Keratinocyte (primary cell): ENCODE data around the gene EXOSC6. TPM values are rescaled to one million over a fixed set of nuclear protein-coding genes. Genes with fewer than 3 reads are reported as not detected.

Source experiments
- DNase-seq: peaks from one replicate; pipeline ENCODE4 v3.0.0-alpha.2; 2011; ENCODE audit warnings: low read depth, missing footprints, low spot score
- FAIRE-seq: peaks from 2 replicates; lab custom pipeline; 2011; peaks lifted over from hg19 to GRCh38; lab: Jason Lieb, UNC
- H2AFZ ChIP-seq: 2 replicates; pipeline ENCODE4 v1.6.0; 2012; ENCODE audit warnings: low read length, control low read depth, inconsistent platforms; ENCODE audit not compliant: control insufficient read depth
- H3K27ac ChIP-seq: 2 replicates; pipeline ENCODE4 v1.5.1; 2011; ENCODE audit warnings: low read length; ENCODE audit not compliant: control insufficient read depth, insufficient read depth
- H3K27me3 ChIP-seq: 3 replicates; pipeline ENCODE4 v1.6.0; 2011; ENCODE audit warnings: low read length; ENCODE audit not compliant: control insufficient read depth, insufficient read depth; ENCODE audit errors: extremely low read depth
- H3K36me3 ChIP-seq, 2 experiments: 2 replicates in 1 of 2; 3 replicates in 1 of 2; pipeline ENCODE4 v1.5.1; 2011; ENCODE audit warnings: low read length in 2 of 2, mild to moderate bottlenecking in 1 of 2; ENCODE audit not compliant: control insufficient read depth in 2 of 2, insufficient read depth in 2 of 2; ENCODE audit errors: extremely low read depth in 1 of 2
- H3K4me1 ChIP-seq: 3 replicates; pipeline ENCODE4 v1.5.1; 2011; ENCODE audit warnings: low read length; ENCODE audit not compliant: control insufficient read depth, insufficient read depth; ENCODE audit errors: extremely low read depth
- H3K4me2 ChIP-seq: 3 replicates; pipeline ENCODE4 v1.6.0; 2011; ENCODE audit warnings: low read depth, low read length; ENCODE audit not compliant: control insufficient read depth, insufficient read depth; ENCODE audit errors: extremely low read depth
- H3K4me3 ChIP-seq, 3 experiments: fragments of 200-600 bp in 1 of 3; sonication (generic) in 1 of 3; 2 replicates in 2 of 3; 3 replicates in 1 of 3; pipeline ENCODE4 v1.5.1; 2011 to 2016; ENCODE audit warnings: low read length in 3 of 3, mild to moderate bottlenecking in 3 of 3, control low read depth in 2 of 3, inconsistent platforms in 1 of 3, low read depth in 1 of 3, mixed read lengths in 1 of 3, mixed run types in 1 of 3, moderate library complexity in 1 of 3; ENCODE audit not compliant: control insufficient read depth in 2 of 3, insufficient read depth in 2 of 3; ENCODE audit errors: extremely low read depth in 1 of 3
- H3K79me2 ChIP-seq: 2 replicates; pipeline ENCODE4 v1.6.0; 2012; ENCODE audit warnings: low read length; ENCODE audit not compliant: control insufficient read depth, insufficient read depth
- H3K9ac ChIP-seq: 3 replicates; pipeline ENCODE4 v1.6.0; 2011; ENCODE audit warnings: low read length; ENCODE audit not compliant: control insufficient read depth, insufficient read depth; ENCODE audit errors: extremely low read depth
- H3K9me1 ChIP-seq: 3 replicates; pipeline ENCODE4 v1.6.0; 2011; ENCODE audit warnings: low read length; ENCODE audit not compliant: control insufficient read depth, insufficient read depth; ENCODE audit errors: extremely low read depth
- H3K9me3 ChIP-seq: 2 replicates; pipeline ENCODE4 v1.5.1; 2012; ENCODE audit warnings: low read depth, low read length; ENCODE audit not compliant: control insufficient read depth
- H4K20me1 ChIP-seq: 3 replicates; pipeline ENCODE4 v1.6.0; 2011; ENCODE audit warnings: low read length; ENCODE audit not compliant: control insufficient read depth, insufficient read depth; ENCODE audit errors: extremely low read depth
- CTCF ChIP-seq, 3 experiments: IDR thresholded peaks in 1 of 3; conservative IDR thresholded peaks in 1 of 3; optimal IDR thresholded peaks in 1 of 3; 2 replicates in 2 of 3; 3 replicates in 1 of 3; pipeline versions ENCODE3 to v1.5.1; 2011; ENCODE audit warnings: low read length in 3 of 3, mild to moderate bottlenecking in 3 of 3, moderate library complexity in 2 of 3, control low read depth in 1 of 3, inconsistent platforms in 1 of 3; ENCODE audit not compliant: insufficient read depth in 2 of 3; ENCODE audit errors: extremely low read depth in 1 of 3
- EZH2 ChIP-seq: IDR thresholded peaks from one replicate; pipeline ENCODE4 v1.6.1; 2012; ENCODE audit warnings: inconsistent platforms, mild to moderate bottlenecking, low read length, moderate library complexity
- dilution Hi-C: fragments of 300-500 bp; cut with MboI; formaldehyde crosslinking; loops from one replicate; pipeline ENCODE4 v1.7.0; 2020; ENCODE audit warnings: low sequenced_read_pairs; ENCODE audit not compliant: extremely low pct_ligation_motif_present
- polyA plus RNA-seq, 5 experiments: library from polyadenylated mRNA; depleted of rRNA in 3 of 5; stranded (reverse) in 3 of 5; stranded (forward) in 1 of 5; unstranded in 1 of 5; fragments of >200 nt; gene quantifications; 1 replicate in 1 of 5; 2 replicates in 3 of 5; 3 replicates in 1 of 5; pipeline versions ENCODE4 v1.2.1 to v1.2.3, GENCODE V29; 2011 to 2012; ENCODE audit warnings: missing spikeins in 2 of 5, low read depth in 1 of 5, low replicate concordance in 1 of 5

EXOSC6 gene
- polyA plus RNA-seq, 1 donor (not counting 4 experiments of a cell fraction or from before 2014, with no cell fraction given): 7.5 TPM

DNA sequence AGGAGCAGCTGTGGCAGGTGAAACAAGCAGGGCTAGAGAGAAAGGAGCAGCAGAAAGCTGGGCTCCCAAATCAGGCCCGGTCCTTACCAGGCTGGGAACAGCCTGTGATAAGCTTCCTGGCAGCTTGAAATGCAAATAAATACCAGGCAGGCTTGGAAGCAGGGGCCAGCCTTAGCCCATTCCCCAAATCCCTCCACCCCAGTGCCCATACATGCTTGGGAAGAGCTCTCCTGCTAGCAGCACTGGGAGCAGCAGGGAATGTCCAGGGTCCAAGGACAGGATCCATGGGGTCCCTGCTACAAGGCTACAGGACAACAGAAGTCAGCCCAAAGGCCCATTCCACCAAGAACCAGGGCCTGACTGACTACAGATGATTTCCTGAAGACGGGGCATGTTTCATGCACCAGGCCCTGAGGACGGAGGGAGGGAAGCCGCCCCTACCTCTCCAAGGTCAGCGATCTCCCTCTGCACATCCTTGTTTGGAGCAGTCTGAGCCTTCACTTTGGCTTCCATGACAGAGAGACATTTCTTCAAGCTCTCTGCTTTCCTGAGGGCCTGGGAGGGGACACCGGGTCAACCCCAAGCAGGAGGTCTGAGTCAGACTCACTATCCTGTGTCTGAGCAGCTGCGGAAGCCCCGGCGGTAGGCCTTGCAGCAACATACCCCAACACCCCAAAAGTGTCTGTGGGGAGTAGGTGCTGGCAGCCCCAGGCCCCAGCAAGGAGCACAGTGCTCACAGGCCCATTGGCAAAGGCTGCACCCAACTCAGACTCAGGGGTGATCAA is 2.6 kb upstream of the EXOSC6 start:
- Histone ChIP-seq H3K4me1 (no peaks in the 10 kb centered on the region), H3K4me2 (no peak overlapping the region), H3K36me3 (peaks cover 49% of the 10 kb centered on the region in 2 experiments), H2AFZ (no peak overlapping the region), H4K20me1 (peaks cover 12% of the 10 kb centered on the region), H3K9me3 (no peaks in the 10 kb centered on the region), H3K27me3 (no peaks in the 10 kb centered on the region), H3K79me2 (peaks cover 18% of the 10 kb centered on the region), H3K27ac (no peak overlapping the region), H3K4me3 (no peak overlapping the region), H3K9ac (no peak overlapping the region), H3K9me1 (peaks cover 2% of the 10 kb centered on the region)
- TF ChIP-seq EZH2 (no peak), CTCF (optimal IDR thresholded peaks at IDR 0.05 in 1 of 3, IDR thresholded peaks at IDR 0.05 in 1 of 3, conservative IDR thresholded peaks at IDR 0.05 in 1 of 3; ENCODE audit: extremely low read depth in 1 of 3, insufficient read depth in 2 of 3, low read length in 3 of 3) (peak in 1 of 3 experiments; percentile 0)
- FAIRE-seq (no peak), DNase-seq (no peak)
- dilution Hi-C loops: no loop called here

DNA sequence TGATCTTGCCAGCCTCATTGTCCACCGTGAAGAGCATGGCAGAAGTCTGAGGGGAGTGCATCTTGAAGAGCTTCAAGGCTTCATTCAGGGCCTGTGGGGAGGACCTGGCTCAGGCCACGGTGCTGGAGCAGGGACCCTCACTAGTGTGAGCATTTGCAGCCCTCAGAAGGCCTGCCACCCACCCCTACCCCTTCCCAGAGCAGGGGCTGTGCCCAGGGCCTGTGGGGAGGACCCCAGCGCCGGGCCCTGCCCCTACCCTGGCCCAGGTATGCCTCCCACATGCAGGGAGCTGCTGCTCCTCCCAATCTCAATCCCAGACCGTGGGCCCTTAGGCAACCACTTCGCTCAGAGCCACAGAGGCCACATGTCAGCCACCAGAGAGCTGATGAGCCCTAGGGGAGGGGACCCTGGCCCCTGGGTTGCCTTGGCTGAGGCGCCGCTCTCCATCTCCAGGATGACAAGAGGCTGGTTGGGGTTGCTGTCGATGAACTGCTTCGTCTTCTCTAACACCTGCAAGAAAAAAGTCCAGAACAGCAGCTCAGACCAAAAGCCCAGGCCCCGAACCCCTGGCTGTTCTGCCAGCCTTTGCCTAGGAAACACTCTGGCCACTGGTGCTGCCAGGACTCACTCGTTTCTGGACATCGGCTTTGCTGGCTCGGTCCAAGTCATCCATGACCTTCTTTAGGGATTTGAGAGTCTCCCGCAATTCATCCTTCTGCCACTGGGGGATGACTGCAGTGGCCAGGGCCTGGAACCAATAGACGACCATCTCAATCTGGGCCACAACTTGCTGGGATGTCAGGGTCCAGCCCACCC is 1.8 kb upstream of the EXOSC6 start:
- DNase-seq (no peak), FAIRE-seq (no peak)
- no peak overlapping the region for H3K9ac ChIP-seq
- H3K79me2 ChIP-seq: peaks cover 24% of the 10 kb centered on the region
- no peaks in the 10 kb centered on the region for H3K4me1 ChIP-seq
- H2AFZ ChIP-seq: no peak overlapping the region
- TF ChIP-seq CTCF (optimal IDR thresholded peaks at IDR 0.05 in 1 of 3, IDR thresholded peaks at IDR 0.05 in 1 of 3, conservative IDR thresholded peaks at IDR 0.05 in 1 of 3; ENCODE audit: extremely low read depth in 1 of 3, insufficient read depth in 2 of 3, low read length in 3 of 3): peak; percentile 45 to 67 (median 64)
- TF ChIP-seq EZH2: no peak
- peaks cover 2% of the 10 kb centered on the region for H3K9me1 ChIP-seq
- H4K20me1 ChIP-seq: peaks cover 12% of the 10 kb centered on the region
- peaks cover 41 to 42% of the 10 kb centered on the region in 2 experiments for H3K36me3 ChIP-seq
- H3K27me3 ChIP-seq: no peaks in the 10 kb centered on the region
- H3K4me3 ChIP-seq: no peak overlapping the region
- no peak overlapping the region for H3K27ac ChIP-seq
- H3K9me3 ChIP-seq: no peaks in the 10 kb centered on the region
- no peak overlapping the region for H3K4me2 ChIP-seq
- dilution Hi-C loops: no loop called here
